Thyroid gland (tissue), 4 donors: ENCODE measurements around the gene AKT1. TPM values are rescaled to one million over a fixed set of nuclear protein-coding genes. Genes with fewer than 3 reads are reported as not detected.
"Not testable (repeated sequence)": the region's sequence is repeated elsewhere in the genome, so short reads cannot be mapped to it uniquely, and the experiment has no call there.

ENCODE experiments used
- DNase-seq, 2 donors: peaks; one replicate each; pipeline ENCODE4 v3.0.0-alpha.2; 2019
- H3K27ac ChIP-seq, 3 donors: fragments of 200-600 bp; sonication (generic); 1 replicate in 2 of 3; 2 replicates in 1 of 3; pipeline ENCODE4 v1.5.1; 2016 to 2019; ENCODE audit warnings: mild to moderate bottlenecking in 1 of 3, moderate library complexity in 1 of 3
- H3K27me3 ChIP-seq: fragments of 200-600 bp; sonication (generic); one replicate; pipeline ENCODE4 v1.5.1; 2019
- H3K36me3 ChIP-seq, 2 donors: fragments of 200-600 bp; sonication (generic); one replicate each; pipeline ENCODE4 v1.5.1; 2016 to 2019
- H3K4me1 ChIP-seq, 2 donors: fragments of 200-600 bp; sonication (generic); one replicate each; pipeline ENCODE4 v1.5.1; 2017 to 2019
- H3K4me3 ChIP-seq, 3 donors: fragments of 200-600 bp; sonication (generic); replicated peaks in 1 of 3; 1 replicate in 2 of 3; 2 replicates in 1 of 3; pipeline ENCODE4 v1.5.1; 2016; ENCODE audit warnings: mild to moderate bottlenecking in 1 of 3
- H3K9me3 ChIP-seq: fragments of 200-600 bp; sonication (generic); one replicate; pipeline ENCODE4 v1.5.1; 2017
- CTCF ChIP-seq, 6 experiments: fragments of 200-600 bp in 3 of 6; fragments of 450-650 bp in 3 of 6; sonication (generic) in 3 of 6; IDR thresholded peaks; one replicate each; pipeline ENCODE4 v1.5.1; 2016 to 2019; ENCODE audit warnings: antibody characterized with exemption in 6 of 6, mild to moderate bottlenecking in 2 of 6, inconsistent platforms in 1 of 6, moderate library complexity in 1 of 6
- POLR2A ChIP-seq, 2 donors: fragments of 450-650 bp; IDR thresholded peaks; one replicate each; pipeline ENCODE4 v1.6.1; 2017; ENCODE audit warnings: antibody characterized with exemption in 2 of 2, mild to moderate bottlenecking in 2 of 2, moderate library complexity in 1 of 2
- WGBS, 2 donors: methylation state at CpG; one replicate each; pipeline ENCODE4 v1.1.5; 2017; 5-methylcytosine and 5-hydroxymethylcytosine counted together
- intact Hi-C: fragments of 100-400 bp; cut with DNase I; formaldehyde crosslinking; loops from one replicate; pipeline ENCODE4 v1.15.1; 2023
- total RNA-seq, 4 donors: library from RNA; depleted of rRNA; stranded (reverse); fragments of >200 nt; gene quantifications; one replicate each; pipeline ENCODE4 v1.2.3, GENCODE V29; 2016

AKT1 gene
- total RNA-seq, 4 donors from 2014 or later = 99.8 to 179 (median 152) TPM

GRCh38 chr14:104751539-104752422 lies 43.8 kb downstream of the AKT1 start:
- H3K27ac ChIP-seq = peak overlapping the region in 2 of 3 donors; percentile 30 to 73
- TF ChIP-seq CTCF (IDR thresholded peaks at IDR 0.05) (no peak), POLR2A (IDR thresholded peaks at IDR 0.05) (no peak)
- no peak for DNase-seq
- H3K9me3 ChIP-seq = no peaks in the 10 kb centered on the region
- peaks cover 11 to 13% of the 10 kb centered on the region in 2 donors for H3K36me3 ChIP-seq
- H3K4me3 ChIP-seq = peak overlapping the region in 1 of 3 donors; percentile 94
- 73% methylated on average over 33 to 54 of the region's 90 CpGs for WGBS, 2 donors
- peaks cover 16 to 21% of the 10 kb centered on the region in 2 donors for H3K4me1 ChIP-seq
- intact Hi-C loops = no loop called here
- no peaks in the 10 kb centered on the region for H3K27me3 ChIP-seq

GRCh38 chr14:104750753-104751057 lies 44.8 kb downstream of the AKT1 start:
- H3K4me1 ChIP-seq = peaks cover 16 to 21% of the 10 kb centered on the region in 2 donors
- 92 to 97% methylated on average over 5 of the region's 5 CpGs for WGBS, 2 donors
- not testable (repeated sequence) for H3K27ac ChIP-seq

GRCh38 chr14:104750056-104750752 lies 45.3 kb downstream of the AKT1 start:
- intact Hi-C loops = no loop called here
- TF ChIP-seq POLR2A (IDR thresholded peaks at IDR 0.05) (no peak), CTCF (IDR thresholded peaks at IDR 0.05) (no peak)
- Histone ChIP-seq H3K4me3 (no peak overlapping the region), H3K27me3 (no peaks in the 10 kb centered on the region), H3K27ac (no peak overlapping the region), H3K9me3 (no peaks in the 10 kb centered on the region), H3K36me3 (no peaks in the 10 kb centered on the region), H3K4me1 (peaks cover 16 to 21% of the 10 kb centered on the region in 2 donors)
- 81 to 87% methylated on average over 12 of the region's 12 CpGs for WGBS, 2 donors
- DNase-seq = no peak

More at GRCh38 chr14:104750753-104751057, 44.8 kb downstream of the AKT1 start:
- intact Hi-C loops, H3K36me3 ChIP-seq, H3K27me3 ChIP-seq, H3K9me3 ChIP-seq, DNase-seq, H3K4me3 ChIP-seq: not testable (repeated sequence)

GRCh38 chr14:104749111-104749649 lies 46.4 kb downstream of the AKT1 start:
- Histone ChIP-seq H3K36me3 (no peaks in the 10 kb centered on the region), H3K27me3 (no peaks in the 10 kb centered on the region), H3K4me1 (peaks cover 11 to 12% of the 10 kb centered on the region in 2 donors), H3K4me3 (no peak overlapping the region), H3K27ac (no peak overlapping the region), H3K9me3 (no peaks in the 10 kb centered on the region)
- DNase-seq = no peak
- 54 to 64% methylated on average over 11 of the region's 11 CpGs for WGBS, 2 donors
- TF ChIP-seq POLR2A (IDR thresholded peaks at IDR 0.05) = no peak
- TF ChIP-seq CTCF (IDR thresholded peaks at IDR 0.05) = no peak
- intact Hi-C loops = no loop called here

GRCh38 chr14:104747876-104748275 lies 47.7 kb downstream of the AKT1 start:
- DNase-seq = no peak
- Histone ChIP-seq H3K36me3 (no peaks in the 10 kb centered on the region), H3K4me1 (peaks cover 5 to 6% of the 10 kb centered on the region in 2 donors), H3K27me3 (no peaks in the 10 kb centered on the region), H3K4me3 (no peak overlapping the region), H3K9me3 (no peaks in the 10 kb centered on the region), H3K27ac (no peak overlapping the region)
- WGBS, 2 donors = 89 to 95% methylated on average over 8 to 9 of the region's 9 CpGs
- intact Hi-C loops = no loop called here
- TF ChIP-seq CTCF (IDR thresholded peaks at IDR 0.05) (no peak), POLR2A (IDR thresholded peaks at IDR 0.05) (no peak)
